ENCODE measurements around the gene NFKBIE.

DNA sequence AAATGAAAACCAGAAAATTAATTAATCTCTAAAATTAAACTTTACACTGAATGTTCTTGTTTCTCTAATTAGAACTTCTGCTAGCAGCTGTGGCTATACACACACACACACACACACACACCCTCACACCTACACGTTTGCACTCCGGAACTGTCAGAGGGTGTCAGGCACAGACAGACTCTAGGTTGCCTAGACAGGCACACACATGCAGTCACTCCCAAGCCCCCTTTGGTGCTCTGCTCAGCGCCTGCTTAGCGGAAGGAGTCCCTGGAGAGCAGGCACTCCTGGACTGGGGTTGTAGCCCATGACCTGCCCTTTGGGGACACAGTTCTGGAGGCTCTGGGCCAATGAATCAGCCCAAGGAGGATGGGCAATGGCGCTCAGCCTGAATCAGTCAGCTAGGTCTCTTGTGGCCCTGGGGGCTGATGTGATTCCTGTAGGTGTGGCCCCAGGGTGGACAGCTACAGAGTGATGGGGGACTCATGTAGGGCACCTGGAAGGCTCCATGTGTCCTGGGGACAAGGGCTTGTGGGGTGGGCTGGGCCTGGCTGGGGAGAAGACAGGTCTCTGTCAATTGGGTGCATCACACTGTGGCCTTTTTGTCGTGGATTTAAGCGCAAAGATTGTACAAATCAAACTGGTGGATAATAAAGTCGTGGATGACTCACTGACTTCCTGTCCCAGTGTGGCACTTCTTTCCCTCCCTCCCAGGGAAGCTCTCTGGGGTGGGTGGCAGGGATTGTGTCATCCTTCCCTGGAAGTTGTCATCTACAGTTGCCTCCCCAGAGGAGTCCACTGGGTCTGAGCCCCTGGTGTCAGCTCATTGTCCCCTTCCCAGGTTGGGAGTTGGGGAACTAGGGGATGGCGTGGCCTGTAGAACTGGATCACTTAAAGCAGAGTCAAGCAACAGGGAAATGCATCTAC is 13.7 kb upstream of the NFKBIE start:
- no peak for TF ChIP-seq CTCF (IDR thresholded peaks at IDR 0.05)
- no peak for TF ChIP-seq EZH2 (IDR thresholded peaks at IDR 0.05; ENCODE audit: borderline replicate concordance, insufficient read depth, low read depth, low read length, poor library complexity, severe bottlenecking)
